ENCODE measurements around the gene BMX.

The BMX gene

DNA sequence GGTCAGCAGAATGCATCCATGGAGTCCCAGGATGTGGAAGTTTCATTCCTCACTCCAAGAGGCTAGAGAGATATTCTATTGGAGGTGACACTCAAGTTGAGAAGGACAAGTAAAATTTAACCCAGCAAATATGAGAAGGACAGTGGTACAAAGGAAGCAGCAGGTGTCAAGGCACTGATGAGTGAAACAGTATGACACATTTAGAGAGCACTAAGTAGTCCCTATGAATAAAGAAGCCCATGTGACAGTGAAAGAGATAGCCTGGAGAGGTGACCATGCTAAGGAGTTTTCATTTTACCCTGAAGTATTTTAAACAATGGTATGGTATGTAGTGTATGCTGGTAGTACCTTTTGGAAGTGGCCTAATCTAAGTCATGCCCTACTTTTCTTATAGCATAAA lies 9.2 kb downstream of the BMX start:
- DNase-seq: no peak

DNA sequence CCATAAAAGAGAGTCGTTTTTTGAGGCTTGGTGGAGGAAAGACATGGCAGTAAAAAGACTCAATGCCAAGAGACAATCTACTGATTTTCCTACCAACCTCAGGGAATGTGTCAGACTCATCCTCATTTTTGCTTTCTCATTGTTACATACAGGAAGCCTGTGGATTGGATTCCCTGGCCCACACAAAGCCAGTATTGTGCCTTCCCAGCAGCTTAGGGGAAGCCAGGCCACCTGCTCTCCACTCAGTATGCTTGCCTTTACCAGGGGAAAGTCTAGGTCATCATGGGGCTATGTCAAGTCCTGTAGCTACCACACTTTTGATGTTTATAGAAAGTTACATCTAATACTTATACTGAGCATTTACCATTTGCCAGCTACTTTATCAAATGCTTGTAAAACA lies 11.0 kb downstream of the BMX start:
- no peak for DNase-seq

DNA sequence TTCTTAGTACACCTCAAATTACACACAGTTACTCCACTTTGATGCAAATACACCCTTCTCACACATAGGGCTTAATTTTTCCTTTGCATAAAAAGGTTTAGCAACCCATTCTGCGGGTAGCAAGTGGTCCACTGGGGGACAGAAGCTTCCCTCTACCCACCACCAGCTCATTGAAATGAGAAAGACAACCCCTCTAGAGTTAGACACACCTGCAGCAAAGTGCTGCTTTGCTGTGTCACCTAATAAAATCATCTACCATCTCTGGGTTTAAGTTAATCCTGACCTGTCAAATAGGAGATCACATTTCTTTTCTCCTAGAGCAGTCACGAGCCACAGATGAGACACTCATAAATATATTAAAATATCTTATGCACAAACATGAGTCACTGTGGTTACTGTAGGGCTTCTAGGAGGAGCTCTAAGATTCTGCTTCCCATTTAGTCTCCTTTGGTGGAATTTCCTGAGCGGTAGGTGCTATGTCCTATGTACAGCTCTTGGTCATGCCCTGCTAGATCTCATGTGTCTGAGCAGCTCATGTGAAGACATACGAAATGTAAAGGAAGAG lies 11.9 kb downstream of the BMX start:
- DNase-seq: no peak

DNA sequence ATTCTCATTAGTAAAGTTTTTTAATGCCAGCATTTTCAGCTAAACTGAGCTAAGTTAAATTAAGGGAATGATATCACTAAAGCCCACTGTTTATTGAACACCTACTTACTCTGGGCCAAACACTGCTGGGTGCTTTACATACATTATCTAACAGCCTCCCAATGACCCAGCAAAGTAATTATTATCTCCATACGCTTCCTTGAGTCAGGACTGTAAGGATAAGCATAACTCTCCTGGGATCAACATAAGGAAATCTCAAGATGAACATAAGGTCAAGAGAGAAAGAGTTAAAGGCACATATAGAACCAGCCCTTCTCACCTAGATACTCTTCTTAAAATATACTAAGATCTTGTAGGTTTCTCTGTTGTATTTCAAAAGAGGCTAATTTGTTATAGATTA lies 13.7 kb downstream of the BMX start:
- DNase-seq: no peak

DNA sequence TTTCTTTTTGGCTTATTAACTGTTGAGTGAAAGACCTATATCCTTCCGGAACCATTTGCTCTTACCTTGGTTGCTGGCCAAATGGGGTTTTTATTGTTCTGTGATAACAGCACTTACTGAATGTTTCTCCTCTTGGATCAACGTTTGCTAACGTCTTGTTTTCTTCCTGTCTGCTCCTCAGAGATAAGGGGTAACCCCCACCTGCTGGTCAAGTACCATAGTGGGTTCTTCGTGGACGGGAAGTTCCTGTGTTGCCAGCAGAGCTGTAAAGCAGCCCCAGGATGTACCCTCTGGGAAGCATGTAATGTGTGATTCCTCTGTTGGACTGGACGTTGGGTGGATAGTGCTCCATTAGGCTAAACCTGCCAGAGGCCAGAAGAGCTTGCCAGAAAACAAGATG lies 15.3 kb downstream of the BMX start:
- no peak for DNase-seq

DNA sequence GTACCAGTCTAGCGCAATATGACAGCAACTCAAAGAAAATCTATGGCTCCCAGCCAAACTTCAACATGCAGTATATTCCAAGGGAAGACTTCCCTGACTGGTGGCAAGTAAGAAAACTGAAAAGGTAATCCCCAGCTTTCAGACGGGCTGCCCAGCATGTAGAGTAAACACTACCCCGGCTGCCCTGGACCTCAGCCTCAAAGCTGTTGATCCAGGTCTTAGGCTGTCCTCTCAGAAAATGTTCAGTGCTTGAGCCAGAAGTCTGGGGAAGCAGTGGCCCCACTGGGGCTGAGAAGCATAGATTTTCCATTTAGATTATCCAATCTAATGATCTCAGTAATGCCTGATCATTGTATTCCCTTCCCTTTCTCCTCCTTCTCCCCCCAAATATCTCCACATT lies 21.9 kb downstream of the BMX start:
- DNase-seq: no peak

DNA sequence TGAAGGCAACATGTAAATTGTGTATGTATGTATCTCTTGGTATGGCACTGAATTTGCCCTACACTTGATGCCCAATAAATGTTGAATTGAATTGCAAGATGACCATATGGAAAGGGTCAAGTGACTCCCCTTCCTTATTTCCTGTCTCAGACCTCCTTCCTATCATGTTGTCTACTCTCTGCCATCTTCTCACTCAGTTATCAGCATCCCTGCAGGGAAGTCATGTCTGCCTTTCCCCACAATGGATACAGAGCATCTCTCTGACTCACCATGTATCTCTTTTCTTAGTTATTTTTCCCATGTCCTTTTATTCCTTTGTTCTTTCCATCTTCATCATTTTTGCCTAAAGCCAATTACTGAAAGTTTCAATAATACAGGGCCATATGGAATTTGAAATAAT lies 22.5 kb downstream of the BMX start:
- no peak for DNase-seq

DNA sequence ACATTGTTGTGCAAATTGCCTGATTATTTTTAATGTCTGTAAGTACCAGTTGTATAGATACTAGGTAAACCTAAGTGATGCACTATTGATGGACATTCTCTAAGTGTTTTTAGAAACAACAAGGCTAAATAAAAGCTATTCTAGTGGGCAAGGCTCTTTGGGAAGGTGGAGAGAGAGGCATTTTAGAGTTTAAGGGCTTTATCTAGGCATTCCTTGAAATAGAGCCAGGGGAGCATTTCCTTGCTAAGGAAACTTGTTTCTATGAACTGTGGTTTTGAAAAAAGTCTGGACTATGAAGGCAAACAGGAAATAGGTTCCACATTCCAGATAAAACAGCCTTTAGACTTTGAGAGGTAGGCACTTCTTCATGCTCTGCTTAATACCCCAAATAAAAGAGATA lies 23.8 kb downstream of the BMX start:
- no peak for DNase-seq

DNA sequence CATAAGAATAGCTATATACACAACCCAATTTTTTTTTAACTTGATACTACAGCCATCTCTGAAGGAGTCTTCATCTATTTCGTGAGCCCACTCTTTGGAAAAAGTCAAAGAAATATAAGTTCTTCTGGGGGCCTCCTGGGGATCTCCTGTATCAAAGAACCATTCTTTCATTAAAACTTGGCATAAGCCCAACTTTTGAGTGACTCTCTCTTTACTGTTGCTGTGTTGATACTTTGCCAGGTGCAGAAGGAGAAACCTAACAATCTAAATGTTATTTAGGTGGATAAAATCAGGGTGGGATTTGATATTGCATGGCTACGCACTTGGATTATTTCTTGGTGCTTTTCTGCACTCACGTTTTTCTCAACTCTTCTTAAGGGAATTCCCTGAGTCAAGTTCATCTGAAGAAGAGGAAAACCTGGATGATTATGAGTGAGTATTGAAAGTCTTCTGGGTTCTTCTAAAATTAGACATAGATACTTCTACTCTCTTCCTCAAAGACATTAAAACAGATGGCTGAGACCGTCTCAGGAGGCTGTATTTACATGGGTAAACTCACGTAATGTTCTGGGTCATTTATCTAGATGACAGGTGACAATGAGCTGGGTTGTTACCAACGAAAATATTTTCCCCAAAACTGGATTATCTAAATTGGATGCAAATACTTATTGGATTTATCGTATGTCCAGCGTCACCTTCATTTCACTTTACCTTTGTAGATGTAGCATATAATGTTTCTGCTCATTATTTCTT lies 25.2 kb downstream of the BMX start:
- DNase-seq: no peak

DNA sequence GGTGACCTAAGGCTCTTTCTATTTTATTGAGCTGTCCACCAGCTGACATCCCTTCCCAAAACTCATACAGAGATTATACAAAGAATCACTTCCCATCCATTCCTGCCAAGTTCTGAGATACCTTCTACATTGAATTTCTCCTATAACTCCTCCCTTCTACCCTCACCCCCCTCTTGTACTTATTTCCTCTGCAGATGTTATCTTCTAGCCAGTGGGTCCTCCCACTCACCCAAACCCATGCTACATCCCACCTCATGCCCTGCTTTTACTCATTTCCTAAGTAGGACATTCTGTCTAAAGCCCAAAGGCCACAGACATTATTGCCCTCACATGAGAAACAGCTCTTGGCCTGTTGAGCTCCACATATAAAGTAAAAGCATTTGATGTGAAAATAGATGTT lies 28.6 kb downstream of the BMX start:
- DNase-seq: no peak

DNA sequence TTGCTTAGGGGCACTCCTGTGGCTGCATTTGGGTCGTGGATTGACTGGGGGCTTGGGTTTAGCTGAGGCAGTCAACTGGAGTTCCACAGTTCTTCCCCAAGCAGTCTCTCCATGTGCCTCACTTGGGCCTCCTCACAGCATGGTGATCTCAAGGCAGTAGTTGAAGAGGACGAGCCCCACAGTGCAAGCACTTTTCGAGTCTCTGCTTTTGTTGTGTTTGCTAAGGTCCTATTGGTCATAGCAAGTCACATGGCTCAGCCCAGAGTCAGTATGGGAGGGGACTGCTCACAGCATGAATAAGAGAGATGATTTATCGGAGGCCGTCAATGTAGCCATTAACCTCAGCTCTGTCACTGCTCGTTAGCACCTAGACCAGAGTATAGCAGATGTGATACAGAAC lies 29.7 kb downstream of the BMX start:
- DNase-seq: no peak

DNA sequence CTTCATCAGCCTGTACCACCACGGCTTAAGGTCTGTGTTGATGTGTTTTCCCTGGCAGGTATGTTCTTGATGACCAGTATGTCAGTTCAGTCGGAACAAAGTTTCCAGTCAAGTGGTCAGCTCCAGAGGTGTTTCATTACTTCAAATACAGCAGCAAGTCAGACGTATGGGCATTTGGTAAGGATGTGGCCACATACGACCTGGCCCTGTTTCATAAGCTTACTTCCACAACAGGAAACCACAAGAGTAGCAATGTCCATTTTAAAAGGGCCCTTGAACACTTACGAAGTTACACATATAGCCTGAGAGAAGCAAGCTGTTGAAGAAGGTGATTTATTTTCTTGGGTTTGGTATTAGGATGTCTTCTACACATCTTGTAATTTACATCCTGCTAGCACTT lies 46.1 kb downstream of the BMX start:
- no peak for DNase-seq

DNA sequence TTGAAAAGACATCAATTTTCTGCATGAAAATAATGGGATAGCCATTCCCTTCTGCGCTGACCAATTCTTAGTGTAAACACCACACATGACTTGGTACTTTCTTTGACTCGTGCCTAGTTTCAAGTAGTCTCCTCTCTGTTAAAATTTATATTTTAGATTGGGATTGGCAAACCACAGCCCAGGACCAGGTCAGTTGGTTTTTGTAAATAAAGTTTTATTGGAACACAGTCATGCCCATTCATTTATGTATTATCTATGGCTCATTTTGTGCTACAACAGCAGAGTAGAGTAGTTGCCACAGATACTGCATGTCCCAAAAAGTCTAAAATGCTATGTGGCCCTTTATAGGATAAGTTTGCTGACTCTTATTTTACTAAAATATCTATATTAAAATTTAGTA lies 46.7 kb downstream of the BMX start:
- DNase-seq: no peak

DNA sequence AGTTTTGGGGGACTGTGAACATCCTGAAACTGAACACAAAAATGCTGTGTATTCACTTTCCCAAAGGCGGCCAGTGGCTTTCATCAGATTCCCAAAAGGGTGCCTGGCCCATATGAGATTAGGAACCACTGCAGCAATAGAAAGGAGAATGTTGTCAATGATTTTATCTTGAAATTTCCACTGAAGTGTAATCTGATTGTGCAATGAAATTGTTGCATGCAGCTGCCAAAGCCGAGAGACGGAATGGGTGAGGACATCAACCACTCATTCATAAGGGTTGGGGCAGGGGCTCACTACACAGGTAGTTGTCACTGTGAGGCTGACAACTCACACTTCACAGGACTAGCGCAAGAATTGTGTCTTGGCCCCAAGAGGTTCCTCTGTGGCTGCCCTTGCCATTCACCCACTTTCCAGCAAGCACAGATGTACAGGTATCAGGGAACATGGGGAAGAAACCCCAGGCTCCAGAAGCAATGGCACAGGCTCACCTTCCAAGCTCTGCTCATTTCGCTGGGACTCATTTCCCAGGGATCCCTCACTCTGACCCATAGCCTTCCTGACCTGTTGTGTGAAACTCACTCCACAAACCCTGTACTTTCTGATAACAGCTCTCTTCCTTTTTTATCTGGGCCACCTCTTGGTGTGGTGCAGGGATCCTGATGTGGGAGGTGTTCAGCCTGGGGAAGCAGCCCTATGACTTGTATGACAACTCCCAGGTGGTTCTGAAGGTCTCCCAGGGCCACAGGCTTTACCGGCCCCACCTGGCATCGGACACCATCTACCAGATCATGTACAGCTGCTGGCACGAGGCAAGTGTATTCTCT lies 48.8 kb downstream of the BMX start:
- no peak for DNase-seq

DNA sequence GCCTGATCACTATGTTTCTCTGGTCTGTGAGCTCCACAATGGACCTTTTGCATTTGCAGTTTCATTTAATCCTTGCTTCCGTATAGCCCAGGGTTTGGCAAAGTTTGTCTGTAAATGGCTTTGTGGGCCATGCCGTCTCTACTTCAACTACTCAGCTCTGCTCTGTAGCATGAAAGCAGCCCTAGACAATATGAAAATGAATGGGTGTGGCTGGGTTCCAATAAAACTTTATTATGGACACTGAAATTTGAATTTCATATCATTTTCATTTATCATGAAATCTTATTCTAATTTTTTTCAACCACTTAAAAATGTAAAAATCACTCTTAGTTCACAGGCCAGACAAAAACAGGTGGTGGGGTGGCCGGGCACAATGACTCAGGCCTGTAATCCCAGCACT lies 58.6 kb downstream of the BMX start:
- DNase-seq: no peak

DNA sequence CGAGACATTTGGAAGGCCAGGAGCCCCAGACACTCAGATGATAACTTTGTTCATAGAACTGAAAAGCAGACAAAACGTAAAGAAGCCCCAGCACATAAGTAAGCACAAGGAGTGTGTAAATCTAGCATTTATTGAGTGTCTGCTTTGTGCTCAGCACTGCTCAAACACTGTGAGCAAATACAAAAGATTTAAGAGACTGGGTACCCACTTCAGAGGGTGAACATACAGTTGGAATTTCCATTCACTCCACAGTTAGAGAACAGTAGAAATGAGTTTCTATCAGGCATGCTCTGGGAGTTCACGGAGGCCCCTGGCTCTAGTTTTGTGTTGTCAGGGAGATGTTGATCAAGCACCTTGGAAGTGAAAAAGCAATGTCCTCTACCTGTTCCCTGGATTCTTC lies 60.3 kb downstream of the BMX start:
- no peak for DNase-seq

DNA sequence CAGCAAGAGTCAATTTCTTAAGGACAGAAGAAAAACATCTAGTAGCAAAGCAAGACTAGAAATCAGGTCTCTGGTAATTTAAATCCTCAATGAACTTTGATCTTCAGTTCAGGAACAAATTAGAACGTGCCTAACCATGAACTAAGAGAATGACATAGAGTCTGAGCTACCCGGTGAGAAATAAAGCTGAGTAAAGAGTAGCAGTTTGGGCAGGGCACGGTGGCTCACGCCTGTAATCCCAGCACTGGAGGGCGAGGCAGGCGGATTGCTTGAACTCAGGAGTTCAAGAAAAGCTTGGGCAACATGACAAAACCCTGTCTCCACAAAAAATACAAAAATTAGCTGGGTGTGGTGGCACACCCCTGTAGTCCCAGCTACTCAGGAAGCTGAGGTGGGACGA lies 62.4 kb downstream of the BMX start:
- DNase-seq: no peak

DNA sequence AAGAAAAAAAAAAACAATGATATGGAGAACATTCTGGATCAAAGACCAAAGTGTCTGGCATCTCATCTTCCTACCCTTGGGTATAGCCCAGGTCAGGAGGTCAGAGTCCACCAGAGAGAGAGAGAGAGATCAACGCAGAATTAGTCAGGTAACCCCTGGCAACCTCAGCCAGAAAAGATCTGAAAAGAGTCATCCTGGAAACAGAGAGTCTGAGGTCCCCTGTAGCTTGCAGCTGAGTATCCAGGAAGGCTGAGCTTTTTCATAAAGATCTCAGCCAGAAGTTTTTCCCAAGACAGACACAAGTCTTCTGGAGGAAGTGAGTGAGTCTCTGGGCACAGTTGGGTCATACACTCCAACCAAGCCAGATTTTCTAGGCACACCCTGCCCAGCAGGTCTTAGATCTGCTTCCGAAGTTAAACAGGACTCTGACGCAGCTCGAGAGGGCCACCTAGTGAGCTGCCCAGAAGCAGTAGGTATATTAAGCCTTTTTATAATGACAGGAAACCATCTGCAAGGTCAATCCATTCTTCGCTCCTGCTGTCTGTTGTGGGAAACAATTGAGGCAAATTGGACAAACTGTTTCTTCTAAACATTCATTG lies 64.5 kb downstream of the BMX start:
- DNase-seq: peak; percentile 5

DNA sequence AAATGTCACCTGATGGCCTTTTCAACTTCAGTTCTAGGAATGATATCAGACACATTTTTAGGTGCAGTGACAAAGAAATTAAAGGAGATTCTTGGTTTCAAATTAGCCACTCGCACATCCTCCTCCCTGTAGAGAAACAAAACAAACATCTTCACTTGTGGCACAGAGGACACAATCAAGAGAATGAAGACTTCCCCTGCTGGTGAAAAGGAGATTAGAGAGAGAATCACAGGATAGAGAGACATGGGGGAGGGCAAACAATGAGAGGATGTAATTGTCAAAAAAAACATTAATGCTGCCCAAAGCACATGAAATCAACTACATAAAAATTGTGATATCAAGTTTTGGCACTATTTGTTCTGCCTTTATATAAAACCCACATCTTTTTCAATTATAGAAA lies 65.6 kb downstream of the BMX start:
- no peak for DNase-seq

DNA sequence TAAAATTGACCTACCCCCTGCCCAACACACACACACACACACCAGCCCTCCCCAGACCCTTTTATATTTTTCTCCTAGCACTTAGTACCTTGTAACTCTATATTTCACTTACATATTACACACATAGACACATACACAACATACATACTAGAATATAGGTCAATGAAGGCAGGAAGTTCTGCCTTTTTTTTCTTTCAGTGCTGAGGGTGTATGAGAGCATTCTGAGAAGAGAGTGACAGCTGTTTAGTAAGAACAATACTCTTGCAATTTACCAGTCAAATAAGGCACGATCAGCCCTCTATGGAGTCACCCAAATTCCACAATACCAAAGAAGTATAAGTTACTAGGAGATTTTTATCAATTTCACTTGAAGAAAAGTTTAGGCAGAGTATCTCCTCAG lies 66.7 kb downstream of the BMX start:
- DNase-seq: no peak

DNA sequence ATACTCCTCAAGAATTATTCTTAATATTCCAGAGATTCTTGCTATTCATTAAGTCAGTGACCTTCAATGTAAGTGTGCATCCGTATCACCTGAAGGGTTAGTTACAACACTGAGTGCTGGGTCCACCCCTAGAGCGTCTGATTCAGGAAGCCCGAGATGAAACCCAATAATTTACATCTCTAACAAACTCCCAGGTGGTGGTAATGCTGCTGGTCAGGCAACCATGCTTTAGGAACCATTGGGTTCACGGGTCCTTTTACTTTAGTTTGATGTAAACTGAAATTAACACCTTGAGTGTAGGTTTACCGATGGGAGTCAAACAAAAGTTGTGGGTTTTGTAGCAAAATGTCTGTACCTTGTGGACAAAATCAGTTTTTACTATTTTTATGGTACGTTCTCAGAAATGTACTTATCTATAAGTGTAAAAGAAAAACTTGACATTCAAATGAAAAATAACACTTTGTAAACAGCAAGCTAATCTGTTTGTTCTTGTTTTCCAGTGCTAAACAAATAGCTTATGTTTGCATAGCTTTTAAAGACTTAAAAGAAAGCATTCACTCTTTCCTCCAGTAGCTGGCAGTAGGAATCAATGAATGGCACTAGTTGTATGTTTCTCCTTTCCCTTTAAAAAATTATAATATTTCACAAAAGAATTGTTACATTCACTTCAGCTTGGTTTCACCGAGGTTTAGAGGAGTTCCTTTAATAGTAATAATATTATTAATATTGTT lies 67.4 kb downstream of the BMX start:
- DNase-seq: no peak

DNA sequence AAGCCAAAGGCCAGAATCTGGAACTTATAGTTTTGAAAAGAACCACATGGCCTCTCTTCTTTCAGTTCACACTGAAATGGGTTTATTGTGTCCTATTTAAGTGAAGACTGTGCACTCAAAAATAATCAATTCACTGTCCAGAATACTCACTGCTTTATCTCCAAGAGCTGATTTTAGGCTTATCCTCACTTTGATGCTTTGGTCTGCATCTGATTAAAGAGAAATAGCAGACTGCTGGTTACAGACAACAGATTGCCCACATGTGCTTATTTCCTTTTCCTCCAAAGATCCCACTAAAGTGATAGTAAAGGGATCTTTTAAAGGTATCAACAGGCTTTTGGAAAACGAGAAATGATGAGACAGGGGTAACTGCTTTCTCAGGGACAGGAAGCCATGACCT lies 69.5 kb downstream of the BMX start:
- DNase-seq: no peak

DNA sequence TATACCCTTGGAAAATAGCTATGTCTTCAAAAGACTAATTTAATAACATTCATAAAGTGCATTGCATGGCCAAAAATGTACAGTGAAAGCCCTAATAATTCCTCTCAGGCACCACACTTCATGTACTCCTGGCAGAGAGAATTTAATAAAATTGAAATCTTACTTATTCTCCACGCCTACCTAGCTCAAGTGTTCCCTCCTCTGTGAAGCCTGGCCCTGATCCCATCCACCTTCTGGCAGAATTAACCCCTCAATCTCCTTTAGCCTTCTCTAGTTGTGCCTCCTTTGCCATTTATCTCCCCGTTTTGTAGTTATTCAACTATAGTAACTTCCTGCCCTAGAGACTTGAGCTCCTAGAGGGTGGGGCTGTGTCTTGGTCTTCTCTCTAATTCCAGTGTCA lies 73.4 kb downstream of the BMX start:
- no peak for DNase-seq
